Measurements from ENCODE around the gene SLC8A2. TPM values are rescaled to one million over a fixed set of nuclear protein-coding genes. Genes with fewer than 3 reads are reported as not detected.

The SLC8A2 gene
- total RNA-seq, 5 donors from 2014 or later (not counting 1 experiment from before 2014, with no cell fraction given): not detected

DNA sequence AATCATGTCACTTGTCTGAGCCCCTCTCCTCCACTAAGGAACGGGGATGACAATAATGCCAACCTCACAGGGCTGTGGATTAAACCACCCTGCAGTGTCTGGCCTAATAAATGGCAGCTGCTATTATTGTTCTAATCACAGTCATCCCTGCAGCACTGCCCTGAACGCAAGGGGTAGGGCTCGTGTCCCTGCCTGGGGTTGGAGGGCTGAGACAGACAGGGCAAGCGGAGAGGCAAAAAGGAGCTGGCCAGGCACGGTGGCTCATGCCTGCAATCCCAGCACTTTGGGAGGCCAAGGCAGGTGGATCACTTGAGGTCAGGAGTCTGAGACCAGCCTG is 22.5 kb upstream of the SLC8A2 start:
- Mint-ChIP-seq H3K36me3 (peaks cover 17% of the 10 kb centered on the region), H3K4me1 (peaks cover 2 to 10% (median 5%) of the 10 kb centered on the region in 3 donors), H3K27ac (no peak overlapping the region), H3K4me3 (no peak overlapping the region), H3K9me3 (no peaks in the 10 kb centered on the region), H3K27me3 (no peaks in the 10 kb centered on the region)
- CTCF ChIA-PET: interaction anchor here in 1 of 2 donors (0.9 kb wide), 1 partner anchor 11 kb away, joined by 4 read pairs; no protein-coding TSS in a partner anchor
- Histone ChIP-seq H3K9me3 (no peaks in the 10 kb centered on the region), H3K4me3 (ENCODE audit: control insufficient read depth in 1 of 2, extremely low read depth in 1 of 2, low read length in 1 of 2) (no peak overlapping the region), H3K27me3 (replicated peaks in 1 of 2; ENCODE audit: control insufficient read depth in 2 of 2, extremely low read depth in 1 of 2, insufficient read depth in 2 of 2, low read length in 1 of 2) (no peaks in the 10 kb centered on the region), H3K36me3 (ENCODE audit: control insufficient read depth in 2 of 2, extremely low read depth in 1 of 2, insufficient read depth in 1 of 2, low read length in 1 of 2) (peaks cover 14 to 74% of the 10 kb centered on the region in 2 donors), H3K4me1 (ENCODE audit: control insufficient read depth in 1 of 2, extremely low read depth in 1 of 2, insufficient read depth in 2 of 2, low read length in 2 of 2) (peaks cover 0 to 4% of the 10 kb centered on the region in 2 experiments), H3K27ac (ENCODE audit: low read length) (no peak overlapping the region)
- WGBS (ENCODE audit: insufficient coverage): 100% methylated on average over 2 of the region's 5 CpGs
- POLR2A ChIA-PET: no interaction called here
- DNase-seq (no peak), ATAC-seq (replicated peaks in 1 of 4) (no peak)

DNA sequence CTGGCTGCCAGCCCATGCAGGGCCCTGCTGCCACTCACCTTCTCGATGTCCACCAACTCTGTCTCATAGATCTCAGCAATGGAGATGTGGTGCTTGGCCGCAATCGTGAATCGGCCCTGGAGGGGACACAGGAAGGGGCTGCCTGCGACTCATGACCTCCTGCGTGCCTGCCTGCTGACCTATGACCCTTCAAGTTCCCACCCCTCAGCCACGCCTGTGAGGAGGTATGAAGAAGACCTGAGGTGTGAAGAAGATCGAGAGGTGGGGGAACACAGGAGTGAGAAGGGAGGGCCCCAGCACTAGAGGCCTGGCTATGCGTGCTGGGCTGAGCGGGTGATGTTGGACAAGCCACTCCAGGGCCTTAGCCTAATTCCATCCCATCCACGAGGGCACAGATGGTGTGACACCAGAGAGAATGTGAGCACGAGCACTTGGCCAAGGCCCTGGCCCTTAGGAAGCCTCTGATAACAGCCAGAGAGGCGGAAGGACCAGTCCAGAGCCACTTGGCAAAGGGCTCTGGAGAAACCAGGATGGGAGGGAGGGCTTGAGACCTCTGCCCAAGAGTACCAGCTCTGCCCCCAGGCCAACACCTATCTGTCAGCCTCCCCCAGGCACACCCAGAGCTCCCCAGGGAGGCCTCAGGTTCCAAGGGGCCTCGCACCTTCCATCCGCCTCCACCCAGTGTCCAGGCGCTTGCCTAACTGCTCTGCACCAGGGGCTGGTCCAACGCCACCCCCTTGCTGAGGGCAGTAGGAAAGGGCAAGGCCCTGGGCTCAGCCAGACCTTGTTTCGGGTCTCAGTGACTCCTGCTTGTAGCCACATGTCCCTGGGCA is 21.9 kb upstream of the SLC8A2 start:
- Histone ChIP-seq H3K4me3 (ENCODE audit: control insufficient read depth in 1 of 2, extremely low read depth in 1 of 2, low read length in 1 of 2) (no peak overlapping the region), H3K36me3 (ENCODE audit: control insufficient read depth in 2 of 2, extremely low read depth in 1 of 2, insufficient read depth in 1 of 2, low read length in 1 of 2) (peaks cover 15 to 72% of the 10 kb centered on the region in 2 donors), H3K9me3 (no peaks in the 10 kb centered on the region), H3K27ac (ENCODE audit: low read length) (no peak overlapping the region), H3K4me1 (ENCODE audit: control insufficient read depth in 1 of 2, extremely low read depth in 1 of 2, insufficient read depth in 2 of 2, low read length in 2 of 2) (peaks cover 0 to 4% of the 10 kb centered on the region in 2 experiments), H3K27me3 (replicated peaks in 1 of 2; ENCODE audit: control insufficient read depth in 2 of 2, extremely low read depth in 1 of 2, insufficient read depth in 2 of 2, low read length in 1 of 2) (no peaks in the 10 kb centered on the region)
- Mint-ChIP-seq H3K9me3 (no peaks in the 10 kb centered on the region), H3K27ac (peak overlapping the region in 1 of 2 donors; percentile 22), H3K36me3 (peaks cover 13% of the 10 kb centered on the region), H3K4me3 (no peak overlapping the region), H3K27me3 (no peaks in the 10 kb centered on the region), H3K4me1 (peaks cover 2 to 8% (median 5%) of the 10 kb centered on the region in 3 donors)
- DNase-seq: no peak
- WGBS (ENCODE audit: insufficient coverage): 95% methylated on average over 9 of the region's 18 CpGs
- ATAC-seq (replicated peaks in 1 of 4): no peak
- ChIA-PET CTCF (no interaction called here), POLR2A (no interaction called here)

DNA sequence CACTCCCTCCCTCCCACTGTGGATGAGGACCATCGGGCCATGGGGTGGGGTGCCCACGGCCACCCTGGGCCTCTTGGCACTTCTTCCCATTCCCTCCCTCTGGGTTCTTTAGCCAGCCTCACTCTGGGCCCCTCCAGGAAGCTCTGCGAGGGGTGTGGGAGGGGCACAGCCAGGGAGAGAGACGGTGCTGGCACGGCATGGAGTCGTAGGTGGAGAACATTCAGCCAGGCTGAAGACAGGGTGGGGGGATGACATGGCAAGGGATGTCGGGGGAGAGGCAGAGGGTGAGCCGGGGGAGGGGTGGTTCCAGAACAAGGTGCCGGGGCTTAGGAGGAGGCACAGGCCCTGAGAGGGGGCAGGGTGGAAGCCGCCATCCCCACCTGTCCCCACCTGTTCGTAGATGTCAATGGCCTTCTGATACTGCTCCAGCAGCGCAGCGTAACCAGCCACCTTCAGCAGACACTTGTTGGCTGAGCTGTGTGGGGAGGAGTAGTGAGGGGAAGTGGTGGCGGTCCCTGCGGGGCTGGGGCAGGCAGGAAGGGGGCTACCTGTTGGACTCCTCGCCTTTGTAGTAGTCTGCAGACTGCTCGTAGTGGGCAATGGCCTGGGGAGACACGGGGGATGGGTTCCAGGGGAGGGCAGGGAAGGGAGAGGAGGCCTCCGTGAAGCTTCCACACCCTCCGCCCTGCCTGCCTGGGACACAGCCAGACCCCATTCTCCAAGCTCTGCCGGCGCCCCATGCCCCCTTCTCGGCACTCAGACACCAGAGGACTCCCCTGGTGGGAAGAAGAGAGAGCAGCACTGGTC is 21.1 kb upstream of the SLC8A2 start:
- H3K27ac ChIP-seq (ENCODE audit: low read length): no peak overlapping the region
- peaks cover 0 to 7% of the 10 kb centered on the region in 2 experiments for H3K4me1 ChIP-seq (ENCODE audit: control insufficient read depth in 1 of 2, extremely low read depth in 1 of 2, insufficient read depth in 2 of 2, low read length in 2 of 2)
- ATAC-seq (replicated peaks in 1 of 4) (peak in 1 of 4 experiments; percentile 8), DNase-seq (no peak)
- peaks cover 2 to 8% (median 8%) of the 10 kb centered on the region in 3 donors for H3K4me1 Mint-ChIP-seq
- no peaks in the 10 kb centered on the region for H3K9me3 ChIP-seq
- peak overlapping the region in 1 of 2 donors; percentile 48 for H3K27ac Mint-ChIP-seq
- no peaks in the 10 kb centered on the region for H3K27me3 Mint-ChIP-seq
- CTCF ChIA-PET: no interaction called here
- POLR2A ChIA-PET: no interaction called here
- WGBS (ENCODE audit: insufficient coverage): 66% methylated on average over 18 of the region's 23 CpGs
- no peak overlapping the region for H3K4me3 Mint-ChIP-seq
- H3K36me3 Mint-ChIP-seq: peaks cover 13% of the 10 kb centered on the region
- no peaks in the 10 kb centered on the region for H3K27me3 ChIP-seq (replicated peaks in 1 of 2; ENCODE audit: control insufficient read depth in 2 of 2, extremely low read depth in 1 of 2, insufficient read depth in 2 of 2, low read length in 1 of 2)
- peaks cover 17 to 66% of the 10 kb centered on the region in 2 donors for H3K36me3 ChIP-seq (ENCODE audit: control insufficient read depth in 2 of 2, extremely low read depth in 1 of 2, insufficient read depth in 1 of 2, low read length in 1 of 2)
- H3K4me3 ChIP-seq (ENCODE audit: control insufficient read depth in 1 of 2, extremely low read depth in 1 of 2, low read length in 1 of 2): no peak overlapping the region
- H3K9me3 Mint-ChIP-seq: no peaks in the 10 kb centered on the region

DNA sequence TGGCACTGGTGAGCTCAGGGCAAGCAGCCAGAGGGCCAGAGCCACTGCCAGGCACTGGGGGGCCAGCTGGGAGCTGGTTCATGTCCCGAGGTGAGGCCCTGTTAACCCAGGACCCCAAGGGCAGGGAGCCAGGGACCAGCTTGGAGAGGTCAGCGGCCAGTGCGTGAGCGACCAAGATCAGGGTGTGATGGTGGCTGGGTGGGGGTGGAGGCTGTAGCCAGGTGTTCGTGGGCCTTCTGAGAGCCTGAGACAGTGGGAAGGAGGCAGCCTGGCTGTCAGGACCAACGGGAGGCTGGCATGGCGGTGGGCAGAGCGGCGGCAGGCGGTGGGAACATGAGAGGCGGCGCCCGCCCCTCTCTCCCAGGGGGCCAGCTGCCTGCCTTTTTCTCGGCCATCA is 20.4 kb upstream of the SLC8A2 start:
- Histone ChIP-seq H3K4me1 (ENCODE audit: control insufficient read depth in 1 of 2, extremely low read depth in 1 of 2, insufficient read depth in 2 of 2, low read length in 2 of 2) (peaks cover 0 to 13% of the 10 kb centered on the region in 2 experiments), H3K9me3 (no peaks in the 10 kb centered on the region), H3K27me3 (replicated peaks in 1 of 2; ENCODE audit: control insufficient read depth in 2 of 2, extremely low read depth in 1 of 2, insufficient read depth in 2 of 2, low read length in 1 of 2) (no peaks in the 10 kb centered on the region), H3K4me3 (ENCODE audit: control insufficient read depth in 1 of 2, extremely low read depth in 1 of 2, low read length in 1 of 2) (no peak overlapping the region), H3K27ac (ENCODE audit: low read length) (no peak overlapping the region), H3K36me3 (ENCODE audit: control insufficient read depth in 2 of 2, extremely low read depth in 1 of 2, insufficient read depth in 1 of 2, low read length in 1 of 2) (peaks cover 12 to 60% of the 10 kb centered on the region in 2 donors)
- Mint-ChIP-seq H3K9me3 (no peaks in the 10 kb centered on the region), H3K27ac (no peak overlapping the region), H3K4me3 (no peak overlapping the region), H3K36me3 (peaks cover 13% of the 10 kb centered on the region), H3K4me1 (peaks cover 5 to 14% (median 13%) of the 10 kb centered on the region in 3 donors), H3K27me3 (no peaks in the 10 kb centered on the region)
- DNase-seq (no peak), ATAC-seq (replicated peaks in 1 of 4) (peak in 1 of 4 experiments; percentile 6)
- WGBS (ENCODE audit: insufficient coverage): 93% methylated on average over 13 of the region's 14 CpGs
- ChIA-PET CTCF (no interaction called here), POLR2A (no interaction called here)

DNA sequence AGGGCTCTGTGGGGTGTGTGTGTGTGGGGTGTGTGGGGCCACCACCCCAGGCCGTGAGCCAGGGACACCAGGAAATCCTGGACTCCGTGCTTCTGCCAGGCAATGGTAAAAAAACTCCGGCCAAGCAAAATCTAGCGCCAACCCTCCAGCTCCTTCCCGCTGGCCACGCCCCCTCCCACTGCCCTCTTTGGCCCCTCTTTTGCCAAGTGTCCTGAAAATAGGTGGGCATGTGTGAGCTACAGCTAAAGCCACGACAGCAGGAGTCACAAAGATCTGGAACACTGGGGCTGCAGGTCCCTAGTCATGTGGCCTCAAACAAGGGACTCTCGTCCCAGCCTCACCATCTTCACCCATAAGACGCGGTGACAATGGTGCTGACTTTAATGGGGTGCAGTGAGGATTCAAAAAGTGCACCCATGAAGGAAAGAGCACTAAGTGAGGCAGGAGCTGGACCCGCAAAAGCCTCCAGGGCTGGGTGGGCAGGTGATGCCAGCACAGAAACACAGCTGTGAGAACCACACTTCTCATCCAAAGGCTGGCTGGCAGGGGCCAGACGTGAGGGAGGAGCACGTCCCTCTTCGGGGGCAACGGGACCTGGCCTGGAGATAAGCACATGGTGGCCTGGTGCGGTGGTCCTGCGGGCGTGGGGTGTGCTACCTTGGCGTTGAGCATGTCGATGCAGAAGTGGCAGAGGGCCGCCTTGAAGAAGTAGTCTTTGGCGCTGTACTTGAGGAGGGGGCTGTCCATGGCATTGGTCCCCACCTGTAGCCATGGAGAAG is 19.9 kb upstream of the SLC8A2 start:
- H3K27ac ChIP-seq (ENCODE audit: low read length): no peak overlapping the region
- ChIA-PET POLR2A (no interaction called here), CTCF (interaction anchor here in 1 of 2 donors (0.5 kb wide), 1 partner anchor 291 kb away, joined by 3 read pairs; no protein-coding TSS in a partner anchor)
- Mint-ChIP-seq H3K4me3 (no peak overlapping the region), H3K27ac (peak overlapping the region in 1 of 2 donors; percentile 44), H3K9me3 (no peaks in the 10 kb centered on the region), H3K27me3 (no peaks in the 10 kb centered on the region), H3K36me3 (peaks cover 13% of the 10 kb centered on the region), H3K4me1 (peaks cover 8 to 20% (median 16%) of the 10 kb centered on the region in 3 donors)
- 91% methylated on average over 12 of the region's 22 CpGs for WGBS (ENCODE audit: insufficient coverage)
- DNase-seq (no peak), ATAC-seq (replicated peaks in 1 of 4) (no peak)
- peaks cover 12 to 56% of the 10 kb centered on the region in 2 donors for H3K36me3 ChIP-seq (ENCODE audit: control insufficient read depth in 2 of 2, extremely low read depth in 1 of 2, insufficient read depth in 1 of 2, low read length in 1 of 2)
- peaks cover 2 to 19% of the 10 kb centered on the region in 2 experiments for H3K4me1 ChIP-seq (ENCODE audit: control insufficient read depth in 1 of 2, extremely low read depth in 1 of 2, insufficient read depth in 2 of 2, low read length in 2 of 2)
- H3K27me3 ChIP-seq (replicated peaks in 1 of 2; ENCODE audit: control insufficient read depth in 2 of 2, extremely low read depth in 1 of 2, insufficient read depth in 2 of 2, low read length in 1 of 2): no peaks in the 10 kb centered on the region
- H3K4me3 ChIP-seq (ENCODE audit: control insufficient read depth in 1 of 2, extremely low read depth in 1 of 2, low read length in 1 of 2): no peak overlapping the region
- H3K9me3 ChIP-seq: no peaks in the 10 kb centered on the region

DNA sequence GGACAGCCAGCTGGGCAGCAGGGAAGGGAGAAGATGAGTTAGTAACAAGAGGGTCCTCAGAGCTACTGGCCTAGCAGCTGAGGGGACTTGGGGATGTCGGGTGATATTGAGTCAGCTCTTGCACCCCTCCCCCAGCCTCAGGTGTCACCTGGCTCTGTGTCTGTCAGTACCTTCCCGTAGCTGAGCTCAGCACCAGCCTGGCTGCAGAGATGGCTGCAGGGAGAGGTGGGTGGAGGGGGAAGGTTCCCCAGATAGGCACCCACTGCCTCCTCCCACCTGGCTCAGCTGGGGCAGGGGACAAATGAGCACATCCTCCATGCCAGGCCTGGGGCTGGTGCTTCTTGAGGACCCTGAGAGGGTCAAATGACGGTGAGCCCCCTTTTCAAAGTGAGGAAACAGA is 19.2 kb upstream of the SLC8A2 start:
- H3K27ac Mint-ChIP-seq: peak overlapping the region in 1 of 2 donors; percentile 44
- ATAC-seq (replicated peaks in 1 of 4) (no peak), DNase-seq (no peak)
- peaks cover 11 to 25% (median 15%) of the 10 kb centered on the region in 3 donors for H3K4me1 Mint-ChIP-seq
- no peaks in the 10 kb centered on the region for H3K27me3 ChIP-seq (replicated peaks in 1 of 2; ENCODE audit: control insufficient read depth in 2 of 2, extremely low read depth in 1 of 2, insufficient read depth in 2 of 2, low read length in 1 of 2)
- ChIA-PET CTCF (interaction anchor here in 1 of 2 donors (0.5 to 0.6 kb wide), 2 partner anchors 56 to 292 kb away, joined by 3 to 5 read pairs; no protein-coding TSS in a partner anchor), POLR2A (no interaction called here)
- H3K9me3 ChIP-seq: no peaks in the 10 kb centered on the region
- H3K27ac ChIP-seq (ENCODE audit: low read length): no peak overlapping the region
- peaks cover 4 to 22% of the 10 kb centered on the region in 2 experiments for H3K4me1 ChIP-seq (ENCODE audit: control insufficient read depth in 1 of 2, extremely low read depth in 1 of 2, insufficient read depth in 2 of 2, low read length in 2 of 2)
- no peaks in the 10 kb centered on the region for H3K27me3 Mint-ChIP-seq
- peaks cover 12 to 51% of the 10 kb centered on the region in 2 donors for H3K36me3 ChIP-seq (ENCODE audit: control insufficient read depth in 2 of 2, extremely low read depth in 1 of 2, insufficient read depth in 1 of 2, low read length in 1 of 2)
- 88% methylated on average over 1 of the region's 3 CpGs for WGBS (ENCODE audit: insufficient coverage)
- no peak overlapping the region for H3K4me3 Mint-ChIP-seq
- peaks cover 10% of the 10 kb centered on the region for H3K36me3 Mint-ChIP-seq
- no peak overlapping the region for H3K4me3 ChIP-seq (ENCODE audit: control insufficient read depth in 1 of 2, extremely low read depth in 1 of 2, low read length in 1 of 2)
- H3K9me3 Mint-ChIP-seq: no peaks in the 10 kb centered on the region
